H1 (cell line): ENCODE data around the gene AP4M1. TPM values are rescaled to one million over a fixed set of nuclear protein-coding genes. Genes with fewer than 3 reads are reported as not detected.

Source experiments
- CTCF ChIA-PET: fragments of 300-600 bp; sonication (Branson Sonifier 250); formaldehyde crosslinking; loops from one replicate; lab custom pipeline; 2021; ENCODE audit not compliant: partially characterized antibody; lab: Charles Lee
- POLR2A ChIA-PET: fragments of 300-600 bp; sonication (Branson Sonifier 250); formaldehyde crosslinking; loops from one replicate; lab custom pipeline; 2021; ENCODE audit warnings: inconsistent platforms; ENCODE audit not compliant: partially characterized antibody; lab: Charles Lee
- DNase-seq, 2 experiments: peaks; one replicate each; pipeline versions ENCODE4 v3.0.0 to v3.0.0-alpha.2; 2010 to 2022; ENCODE audit warnings: low spot score in 2 of 2, low read depth in 1 of 2, mixed read lengths in 1 of 2
- FAIRE-seq: peaks from 2 replicates; lab custom pipeline; 2011; peaks lifted over from hg19 to GRCh38; lab: Jason Lieb, UNC
- H2AFZ ChIP-seq: 2 replicates; pipeline ENCODE4 v1.8.1; 2012; ENCODE audit warnings: low read length, inconsistent platforms
- H2AK5ac ChIP-seq: 2 replicates; pipeline ENCODE4 v1.6.1; 2013; ENCODE audit warnings: low read depth, low read length
- H2BK120ac ChIP-seq: replicated peaks from 2 replicates; pipeline ENCODE3; 2013; ENCODE audit warnings: low read depth, low read length, inconsistent platforms
- H2BK12ac ChIP-seq: 2 replicates; pipeline ENCODE4 v1.6.1; 2013; ENCODE audit warnings: low read depth, low read length
- H2BK15ac ChIP-seq: 2 replicates; pipeline ENCODE4 v1.6.1; 2013; ENCODE audit warnings: low read length
- H2BK20ac ChIP-seq: 2 replicates; pipeline ENCODE4 v1.6.1; 2013; ENCODE audit warnings: low read length
- H2BK5ac ChIP-seq: 2 replicates; pipeline ENCODE4 v1.6.1; 2013; ENCODE audit warnings: low read depth, low read length
- H3K14ac ChIP-seq: 2 replicates; pipeline ENCODE4 v1.6.1; 2013; ENCODE audit warnings: inconsistent platforms; ENCODE audit not compliant: insufficient read length
- H3K18ac ChIP-seq: 2 replicates; pipeline ENCODE4 v1.6.1; 2013; ENCODE audit warnings: low read length; ENCODE audit errors: extremely low read depth
- H3K23ac ChIP-seq: 2 replicates; pipeline ENCODE4 v1.6.1; 2013; ENCODE audit warnings: inconsistent platforms; ENCODE audit not compliant: insufficient read length
- H3K23me2 ChIP-seq: 2 replicates; pipeline ENCODE4 v1.6.1; 2013; ENCODE audit warnings: low read depth, low read length
- H3K27ac ChIP-seq: 2 replicates; pipeline ENCODE4 v1.6.1; 2011; ENCODE audit warnings: low read depth, low read length, inconsistent platforms
- H3K27me3 ChIP-seq, 4 experiments: replicated peaks in 1 of 4; 1 replicate in 1 of 4; 2 replicates in 3 of 4; pipeline versions ENCODE4 v1.6.1 to v1.8.1; 2011 to 2013; ENCODE audit warnings: low read length in 3 of 4, mild to moderate bottlenecking in 3 of 4, inconsistent platforms in 2 of 4, mixed read lengths in 2 of 4, moderate library complexity in 1 of 4; ENCODE audit not compliant: control insufficient read depth in 3 of 4, insufficient read depth in 3 of 4; ENCODE audit errors: extremely low read depth in 1 of 4
- H3K36me3 ChIP-seq, 4 experiments: 2 replicates each; pipeline versions ENCODE4 v1.6.1 to v1.8.1; 2011 to 2013; ENCODE audit warnings: mild to moderate bottlenecking in 4 of 4, low read length in 3 of 4, moderate library complexity in 2 of 4, control low read depth in 1 of 4, inconsistent platforms in 1 of 4; ENCODE audit not compliant: insufficient read depth in 4 of 4, control insufficient read depth in 2 of 4
- H3K4ac ChIP-seq: replicated peaks from 2 replicates; pipeline ENCODE3; 2013; ENCODE audit warnings: low read length, low read depth, mixed read lengths, inconsistent platforms; ENCODE audit not compliant: insufficient read length
- H3K4me1 ChIP-seq, 4 experiments: replicated peaks in 1 of 4; 1 replicate in 1 of 4; 2 replicates in 3 of 4; pipeline versions ENCODE4 v1.6.1 to v1.8.1; 2011 to 2013; ENCODE audit warnings: low read length in 3 of 4, inconsistent platforms in 2 of 4, mixed read lengths in 1 of 4; ENCODE audit not compliant: insufficient read depth in 4 of 4, control insufficient read depth in 3 of 4
- H3K4me2 ChIP-seq, 2 experiments: 2 replicates each; pipeline versions ENCODE4 v1.6.1 to v1.8.1; 2011 to 2013; ENCODE audit warnings: low read depth in 2 of 2, low read length in 2 of 2, control low read depth in 1 of 2, inconsistent platforms in 1 of 2, mild to moderate bottlenecking in 1 of 2; ENCODE audit not compliant: insufficient read depth in 1 of 2
- H3K4me3 ChIP-seq, 4 experiments: fragments of 200-600, 300-600 bp in 1 of 4; sonication (generic), shearing (Covaris generic), sonication (Bioruptor Twin) in 1 of 4; 2 replicates each; pipeline versions ENCODE4 v1.5.1 to v1.8.1; 2011 to 2016; ENCODE audit warnings: low read length in 4 of 4, low read depth in 3 of 4, control low read depth in 2 of 4, inconsistent platforms in 2 of 4, mild to moderate bottlenecking in 2 of 4, mixed read lengths in 1 of 4, moderate library complexity in 1 of 4; ENCODE audit not compliant: insufficient read depth in 2 of 4; ENCODE audit errors: extremely low read depth in 1 of 4
- H3K56ac ChIP-seq: replicated peaks from 2 replicates; pipeline ENCODE3; 2013; ENCODE audit warnings: low read depth, mild to moderate bottlenecking, mixed read lengths, low read length, inconsistent platforms; ENCODE audit not compliant: insufficient read length
- H3K79me1 ChIP-seq: 2 replicates; pipeline ENCODE4 v1.6.1; 2013; ENCODE audit warnings: low read depth, low read length, control low read depth
- H3K79me2 ChIP-seq, 2 experiments: 2 replicates each; pipeline versions ENCODE4 v1.6.1 to v1.8.1; 2012 to 2013; ENCODE audit warnings: low read length in 2 of 2, mild to moderate bottlenecking in 2 of 2, inconsistent platforms in 1 of 2; ENCODE audit not compliant: insufficient read depth in 2 of 2, control insufficient read depth in 1 of 2
- H3K9ac ChIP-seq, 4 experiments: replicated peaks in 1 of 4; 1 replicate in 1 of 4; 2 replicates in 3 of 4; pipeline versions ENCODE4 v1.6.1 to v1.8.1; 2011 to 2013; ENCODE audit warnings: low read depth in 3 of 4, low read length in 3 of 4, control low read depth in 2 of 4, mild to moderate bottlenecking in 2 of 4, moderate library complexity in 2 of 4, inconsistent platforms in 1 of 4; ENCODE audit errors: extremely low read depth in 1 of 4
- H3K9me3 ChIP-seq, 2 experiments: 2 replicates each; pipeline versions ENCODE4 v1.6.1 to v1.8.1; 2012 to 2013; ENCODE audit warnings: mild to moderate bottlenecking in 2 of 2, moderate library complexity in 2 of 2, control low read depth in 1 of 2, inconsistent platforms in 1 of 2, low read depth in 1 of 2, low read length in 1 of 2, mixed read lengths in 1 of 2; ENCODE audit not compliant: insufficient read depth in 2 of 2
- H4K20me1 ChIP-seq, 2 experiments: replicated peaks in 1 of 2; 2 replicates each; pipeline versions ENCODE3 to v1.8.1; 2011 to 2013; ENCODE audit warnings: inconsistent platforms in 2 of 2, low read length in 2 of 2, mild to moderate bottlenecking in 1 of 2; ENCODE audit not compliant: insufficient read depth in 2 of 2, control insufficient read depth in 1 of 2
- H4K5ac ChIP-seq: 2 replicates; pipeline ENCODE4 v1.6.1; 2013; ENCODE audit warnings: low read length, low read depth, mixed read lengths, inconsistent platforms; ENCODE audit not compliant: insufficient read length
- H4K8ac ChIP-seq: 2 replicates; pipeline ENCODE4 v1.8.0; 2013; ENCODE audit warnings: mild to moderate bottlenecking, moderate library complexity, low read length, inconsistent platforms; ENCODE audit not compliant: insufficient read depth; ENCODE audit errors: extremely low read depth
- H4K91ac ChIP-seq: replicated peaks from 2 replicates; pipeline ENCODE3; 2013; ENCODE audit warnings: low read length, mixed read lengths, inconsistent platforms; ENCODE audit not compliant: insufficient read length
- JUND ChIP-seq: IDR thresholded peaks from 2 replicates; pipeline ENCODE4 v1.6.1; 2011; ENCODE audit warnings: mild to moderate bottlenecking, improper control_type of control experiment, low read length
- KDM1A ChIP-seq: fragments of 200-600, 300-600 bp; sonication (generic); IDR thresholded peaks from 2 replicates; pipeline ENCODE4 v1.7.1; 2016; ENCODE audit warnings: mild to moderate bottlenecking, low read length, borderline replicate concordance
- KDM5A ChIP-seq: fragments of 200-600 bp; IDR thresholded peaks from 2 replicates; pipeline ENCODE4 v1.7.1; 2012; ENCODE audit warnings: mild to moderate bottlenecking, low read length, inconsistent platforms, mixed read lengths
- POLR2A ChIP-seq, 2 experiments: IDR thresholded peaks; 1 replicate in 1 of 2; 2 replicates in 1 of 2; pipeline ENCODE4 v1.6.1; 2011; ENCODE audit warnings: low read depth in 2 of 2, low read length in 2 of 2, mild to moderate bottlenecking in 2 of 2; ENCODE audit errors: control extremely low read depth in 1 of 2
- RBBP5 ChIP-seq: IDR thresholded peaks from 2 replicates; pipeline ENCODE4 v1.7.1; 2012; ENCODE audit warnings: low read depth, mild to moderate bottlenecking, inconsistent platforms, low read length, moderate library complexity, borderline replicate concordance
- TAF1 ChIP-seq: IDR thresholded peaks from 2 replicates; pipeline ENCODE4 v1.6.1; 2011; ENCODE audit warnings: mild to moderate bottlenecking, low read depth, low read length
- WGBS, 2 experiments: shearing (Covaris generic) in 1 of 2; methylation state at CpG; one replicate each; pipeline versions ENCODE4 v1.1.6 to v1.1.7; 2013 to 2015; ENCODE audit warnings: low lambda C conversion rate in 2 of 2, mixed read lengths in 2 of 2, inconsistent platforms in 1 of 2, low coverage in 1 of 2, missing lambda C conversion rate in 1 of 2; ENCODE audit not compliant: insufficient replicate concordance in 2 of 2, insufficient coverage in 1 of 2, insufficient read length in 1 of 2; ENCODE audit errors: extremely low coverage in 1 of 2, missing lambda C conversion rate in 1 of 2; 5-methylcytosine and 5-hydroxymethylcytosine counted together
- polyA plus RNA-seq, 7 experiments: library from polyadenylated mRNA; depleted of rRNA in 3 of 7; stranded (reverse) in 5 of 7; unstranded in 2 of 7; fragments of >200 nt in 5 of 7; fragments of 200-250 nt in 2 of 7; gene quantifications; 1 replicate in 5 of 7; 2 replicates in 1 of 7; 4 replicates in 1 of 7; pipeline versions ENCODE4 v1.2.1 to v1.2.3, GENCODE V29; 2011 to 2013; ENCODE audit warnings: missing spikeins in 2 of 7, mixed read lengths in 2 of 7
- total RNA-seq: library from RNA; stranded (reverse); fragmentation: NEBNext Ultra II Directional; extraction: Animal tissue kit (Norgen Biotek cat#: 25700); gene quantifications from 2 replicates; pipeline ENCODE4 v1.2.1, GENCODE V29; 2021
- TF ChIP-seq, protein P1 (sequence below): IDR thresholded peaks from 2 replicates; pipeline ENCODE4 v1.6.1; 2012; ENCODE audit warnings: low read length, inconsistent platforms
- TF ChIP-seq, protein P2 (sequence below): IDR thresholded peaks from 2 replicates; pipeline ENCODE4 v1.6.1; 2012; ENCODE audit warnings: inconsistent platforms

The AP4M1 gene
- total and polyA plus RNA-seq, 2 of the 8 experiments (the other 6 are each of a cell fraction or from before 2014, with no cell fraction given) = 15.2 to 16.6 TPM

DNA sequence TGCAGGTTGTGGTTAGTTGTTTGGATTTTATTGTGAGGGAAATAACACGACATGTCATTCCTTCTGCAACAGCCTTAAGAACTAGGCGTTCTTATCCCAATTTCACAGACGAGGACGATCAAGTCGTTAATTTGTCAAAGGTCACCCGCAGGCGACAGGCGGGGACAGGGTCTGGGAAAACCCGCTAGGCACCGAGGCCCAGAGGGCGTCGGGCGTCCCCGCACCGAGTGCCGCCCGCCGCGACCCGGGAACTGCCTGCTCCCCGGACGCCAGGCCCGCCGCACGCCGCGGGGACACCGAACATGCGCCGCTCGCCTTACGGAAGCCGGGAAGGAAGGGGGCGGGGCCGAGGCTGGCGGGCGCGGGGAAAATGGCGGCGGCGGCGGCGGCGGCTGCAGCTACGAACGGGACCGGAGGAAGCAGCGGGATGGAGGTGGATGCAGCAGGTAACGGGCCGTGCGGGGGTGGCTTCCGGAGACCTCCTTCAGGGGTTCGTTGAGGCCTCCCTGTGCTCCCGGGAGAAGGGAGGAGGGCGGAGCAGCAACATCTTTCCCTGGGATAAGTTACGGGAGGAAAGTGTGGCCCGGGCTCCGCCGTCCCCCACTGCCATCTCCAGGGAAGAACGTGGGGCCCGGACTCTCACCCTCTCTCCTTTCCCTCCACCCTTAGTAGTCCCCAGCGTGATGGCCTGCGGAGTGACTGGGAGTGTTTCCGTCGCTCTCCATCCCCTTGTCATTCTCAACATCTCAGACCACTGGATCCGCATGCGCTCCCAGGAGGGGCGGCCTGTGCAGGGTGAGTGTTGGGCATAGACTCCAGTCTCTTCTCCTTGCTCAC, 12.6 kb upstream of the AP4M1 start, which contains the start of gene COPS6:
Gene COPS6 (plus strand): TSS at position 349 of the 837 bp plus-strand sequence. CDS start 22 bp downstream, at position 371.
- peaks cover 0 to 6% of the 10 kb centered on the region in 2 experiments; a peak in 1 of 4 replicates for H3K79me2 ChIP-seq
- no peaks in the 10 kb centered on the region for H3K9me3 ChIP-seq
- H3K18ac ChIP-seq = peak within 1 kb of the TSS; percentile 88
- H2AK5ac ChIP-seq = 0 out of 2 replicates have a peak within 1 kb of the TSS, but pooled peaks have one; percentile 7
- peaks cover 4% of the 10 kb centered on the region; the same call in 1 of the 2 replicates for H3K23me2 ChIP-seq
- H2BK20ac ChIP-seq = no peak within 1 kb of the TSS
- H3K27ac ChIP-seq = peak within 1 kb of the TSS; percentile 77
- H3K4me2 ChIP-seq = peak within 1 kb of the TSS; percentile 66 to 70
- no peak for FAIRE-seq
- H3K4ac ChIP-seq = peak within 1 kb of the TSS; percentile 70
- WGBS, 2 experiments = 5% methylated on average over 27 of the region's 68 CpGs; no CpG with 5 or more reads in 1 of the 2 experiments
- DNase-seq = peak in 1 of 2 experiments; percentile 93
- H2BK15ac ChIP-seq = 0 out of 2 replicates have a peak within 1 kb of the TSS, but pooled peaks have one; percentile 67
- peak within 1 kb of the TSS; percentile 69; the same call in 1 of the 2 replicates for H2BK12ac ChIP-seq
- peak within 1 kb of the TSS; percentile 78 to 93 (median 88) for H3K9ac ChIP-seq
- peaks cover 5% of the 10 kb centered on the region for H3K79me1 ChIP-seq
- peak within 1 kb of the TSS; percentile 73; the same call in 1 of the 2 replicates for H2AFZ ChIP-seq
- peak within 1 kb of the TSS; percentile 79; the same call in 1 of the 2 replicates for H2BK5ac ChIP-seq
- peaks cover 25 to 36% (median 32%) of the 10 kb centered on the region in 4 experiments for H3K36me3 ChIP-seq
- H3K56ac ChIP-seq = peak within 1 kb of the TSS; percentile 89
- H2BK120ac ChIP-seq = peak within 1 kb of the TSS; percentile 4
- H3K23ac ChIP-seq = no peak within 1 kb of the TSS
- POLR2A ChIA-PET = interaction anchor here (0.7 to 19.5 kb wide), 13 partner anchors 5 to 91 kb away, joined by 3 to 722 read pairs (median 4); partner anchors contain the start of genes AP4M1, MBLAC1, MCM7 and ZSCAN21
- CTCF ChIA-PET = interaction anchor here (0.7 to 2.4 kb wide), 3 partner anchors 41 to 46 kb away, joined by 3 to 5 read pairs (median 3); no protein-coding TSS in a partner anchor
- H4K20me1 ChIP-seq = peaks cover 12 to 15% of the 10 kb centered on the region in 2 experiments
- peak within 1 kb of the TSS; percentile 85 for H4K5ac ChIP-seq
- H3K27me3 ChIP-seq = no peaks in the 10 kb centered on the region
- no peaks in the 10 kb centered on the region; a peak in 1 of 7 replicates for H3K4me1 ChIP-seq
- peak within 1 kb of the TSS; percentile 78 to 98 (median 96) for H3K4me3 ChIP-seq
- H4K8ac ChIP-seq = peak within 1 kb of the TSS; percentile 95
- H3K14ac ChIP-seq = no peak within 1 kb of the TSS
- peak within 1 kb of the TSS; percentile 83 for H4K91ac ChIP-seq
- peak; percentile 68; the same call in 1 of the 2 replicates for TF ChIP-seq KDM5A
- TF ChIP-seq TAF1 = peak; percentile 77
- peak; percentile 54 to 83 for TF ChIP-seq POLR2A (IDR thresholded peaks at IDR 0.05; ENCODE audit: control extremely low read depth in 1 of 2, low read depth in 2 of 2, low read length in 2 of 2)
- no peak for TF ChIP-seq KDM1A
- TF ChIP-seq, protein P1, sequence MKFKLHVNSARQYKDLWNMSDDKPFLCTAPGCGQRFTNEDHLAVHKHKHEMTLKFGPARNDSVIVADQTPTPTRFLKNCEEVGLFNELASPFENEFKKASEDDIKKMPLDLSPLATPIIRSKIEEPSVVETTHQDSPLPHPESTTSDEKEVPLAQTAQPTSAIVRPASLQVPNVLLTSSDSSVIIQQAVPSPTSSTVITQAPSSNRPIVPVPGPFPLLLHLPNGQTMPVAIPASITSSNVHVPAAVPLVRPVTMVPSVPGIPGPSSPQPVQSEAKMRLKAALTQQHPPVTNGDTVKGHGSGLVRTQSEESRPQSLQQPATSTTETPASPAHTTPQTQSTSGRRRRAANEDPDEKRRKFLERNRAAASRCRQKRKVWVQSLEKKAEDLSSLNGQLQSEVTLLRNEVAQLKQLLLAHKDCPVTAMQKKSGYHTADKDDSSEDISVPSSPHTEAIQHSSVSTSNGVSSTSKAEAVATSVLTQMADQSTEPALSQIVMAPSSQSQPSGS = no peak
- no peak for TF ChIP-seq JUND
- peak; percentile 89; the same call in 1 of the 2 replicates for TF ChIP-seq RBBP5
- TF ChIP-seq, protein P2, sequence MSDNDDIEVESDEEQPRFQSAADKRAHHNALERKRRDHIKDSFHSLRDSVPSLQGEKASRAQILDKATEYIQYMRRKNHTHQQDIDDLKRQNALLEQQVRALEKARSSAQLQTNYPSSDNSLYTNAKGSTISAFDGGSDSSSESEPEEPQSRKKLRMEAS = peak; percentile 94
